Esophagus squamous epithelium (tissue), 5 donors: ENCODE measurements around the gene ADAMTS9. TPM values are rescaled to one million over a fixed set of nuclear protein-coding genes. Genes with fewer than 3 reads are reported as not detected.
"Not testable (repeated sequence)": the region's sequence is repeated elsewhere in the genome, so short reads cannot be mapped to it uniquely, and the experiment has no call there.

Source experiments
- DNase-seq: peaks from one replicate; lab custom pipeline; 2025; lab: John Stamatoyannopoulos, UW
- H3K27ac ChIP-seq, 4 donors: fragments of 200-600 bp; sonication (generic); one replicate each; pipeline ENCODE4 v1.5.1; 2016 to 2019; ENCODE audit warnings: mild to moderate bottlenecking in 1 of 4
- H3K27me3 ChIP-seq, 4 donors: fragments of 200-600 bp; sonication (generic); 1 replicate in 3 of 4; 2 replicates in 1 of 4; pipeline versions ENCODE4 v1.5.1 to v1.6.0; 2017 to 2021; ENCODE audit warnings: antibody characterized with exemption in 1 of 4
- H3K36me3 ChIP-seq, 3 donors: fragments of 200-600 bp; sonication (generic); one replicate each; pipeline ENCODE4 v1.5.1; 2016 to 2019
- H3K4me1 ChIP-seq, 3 donors: fragments of 200-600 bp; sonication (generic); one replicate each; pipeline ENCODE4 v1.5.1; 2017 to 2019
- H3K4me3 ChIP-seq, 4 donors: fragments of 200-600 bp; sonication (generic); 1 replicate in 3 of 4; 2 replicates in 1 of 4; pipeline ENCODE4 v1.5.1; 2016 to 2019; ENCODE audit warnings: mild to moderate bottlenecking in 2 of 4, moderate library complexity in 1 of 4
- H3K9me3 ChIP-seq, 3 donors: fragments of 200-600 bp; sonication (generic); one replicate each; pipeline ENCODE4 v1.5.1; 2016 to 2019
- CTCF ChIP-seq, 6 experiments: fragments of 450-650 bp in 4 of 6; fragments of 200-600 bp in 2 of 6; sonication (generic) in 2 of 6; IDR thresholded peaks; one replicate each; pipeline ENCODE4 v1.5.1; 2016 to 2019; ENCODE audit warnings: antibody characterized with exemption in 6 of 6, mild to moderate bottlenecking in 4 of 6, moderate library complexity in 4 of 6
- POLR2A ChIP-seq, 4 donors: fragments of 450-650 bp; IDR thresholded peaks; one replicate each; pipeline ENCODE4 v1.6.1; 2017; ENCODE audit warnings: antibody characterized with exemption in 4 of 4, mild to moderate bottlenecking in 4 of 4, moderate library complexity in 3 of 4
- WGBS, 2 donors: methylation state at CpG; one replicate each; pipeline ENCODE4 v1.1.5; 2018; 5-methylcytosine and 5-hydroxymethylcytosine counted together
- intact Hi-C: fragments of 100-400 bp; cut with DNase I; formaldehyde crosslinking; loops from one replicate; pipeline ENCODE4 v1.15.0; 2022
- total RNA-seq, 4 donors: library from RNA; depleted of rRNA; stranded (reverse); fragments of >200 nt; gene quantifications; one replicate each; pipeline ENCODE4 v1.1.0, GENCODE V29; 2016
- donor health status: DM: yes; HTN: yes; CAD: no.

The ADAMTS9 gene
- total RNA-seq, 4 donors from 2014 or later, result 3.1 to 15.1 (median 5.9) TPM

- WGBS, 2 donors, result 83% methylated on average over 1 of the region's 1 CpG; no CpG with 5 or more reads in 1 of the 2 donors
- Histone ChIP-seq H3K27me3 (peaks cover 0 to 12% (median 0%) of the 10 kb centered on the region in 4 donors), H3K4me1 (peaks cover 0 to 23% (median 3%) of the 10 kb centered on the region in 3 donors), H3K27ac (peak overlapping the region in 1 of 4 donors; percentile 30), H3K9me3 (no peaks in the 10 kb centered on the region), H3K4me3 (no peak overlapping the region), H3K36me3 (no peaks in the 10 kb centered on the region)
- intact Hi-C loops, result no loop called here
- no peak for DNase-seq
- TF ChIP-seq CTCF (IDR thresholded peaks at IDR 0.05), result no peak
- TF ChIP-seq POLR2A (IDR thresholded peaks at IDR 0.05), result no peak
These were observed 136.1 kb downstream of the ADAMTS9 start for GRCh38 chr3:64551697-64552096.

- Histone ChIP-seq H3K27me3 (peaks cover 0 to 12% (median 0%) of the 10 kb centered on the region in 4 donors), H3K27ac (peak overlapping the region in 2 of 4 donors; percentile 6 to 30)
- intact Hi-C loops, result no loop called here
These were observed 137.1 kb downstream of the ADAMTS9 start for GRCh38 chr3:64550745-64551144.

GRCh38 chr3:64549869-64550268, 137.9 kb downstream of the ADAMTS9 start:
- no peaks in the 10 kb centered on the region for H3K9me3 ChIP-seq
- peaks cover 0 to 23% (median 3%) of the 10 kb centered on the region in 3 donors for H3K4me1 ChIP-seq
- H3K36me3 ChIP-seq, result no peaks in the 10 kb centered on the region
- TF ChIP-seq POLR2A (IDR thresholded peaks at IDR 0.05) (no peak), CTCF (IDR thresholded peaks at IDR 0.05) (no peak)
- peak overlapping the region in 3 of 4 donors; percentile 62 to 72 (median 67) for H3K27ac ChIP-seq
- no peak overlapping the region for H3K4me3 ChIP-seq
- WGBS, 2 donors, result 80 to 88% methylated on average over 3 of the region's 3 CpGs
- intact Hi-C loops, result no loop called here
- DNase-seq, result no peak
- peaks cover 0 to 6% (median 0%) of the 10 kb centered on the region in 4 donors for H3K27me3 ChIP-seq

More at GRCh38 chr3:64550745-64551144, 137.1 kb downstream of the ADAMTS9 start:
- no peaks in the 10 kb centered on the region for H3K9me3 ChIP-seq
- H3K4me3 ChIP-seq, result no peak overlapping the region
- TF ChIP-seq CTCF (IDR thresholded peaks at IDR 0.05), result no peak
- TF ChIP-seq POLR2A (IDR thresholded peaks at IDR 0.05), result no peak
- H3K36me3 ChIP-seq, result no peaks in the 10 kb centered on the region
- WGBS, 2 donors, result 89 to 91% methylated on average over 15 of the region's 15 CpGs
- peaks cover 0 to 23% (median 3%) of the 10 kb centered on the region in 3 donors for H3K4me1 ChIP-seq
- DNase-seq, result no peak

GRCh38 chr3:64548200-64548889, 139.5 kb downstream of the ADAMTS9 start:
- intact Hi-C loops, result no loop called here
- Histone ChIP-seq H3K9me3 (no peaks in the 10 kb centered on the region), H3K4me1 (peaks cover 0 to 23% (median 3%) of the 10 kb centered on the region in 3 donors), H3K36me3 (no peaks in the 10 kb centered on the region), H3K4me3 (no peak overlapping the region), H3K27me3 (peaks cover 0 to 6% (median 0%) of the 10 kb centered on the region in 4 donors), H3K27ac (peak overlapping the region; percentile 14 to 72 (median 66))
- TF ChIP-seq POLR2A (IDR thresholded peaks at IDR 0.05) (no peak), CTCF (IDR thresholded peaks at IDR 0.05) (no peak)
- 19 to 26% methylated on average over 3 to 5 of the region's 6 CpGs for WGBS, 2 donors
- DNase-seq, result no peak

GRCh38 chr3:64546856-64547255, 140.9 kb downstream of the ADAMTS9 start:
- Histone ChIP-seq H3K36me3 (no peaks in the 10 kb centered on the region), H3K9me3 (no peaks in the 10 kb centered on the region), H3K4me3 (no peak overlapping the region), H3K27ac (peak overlapping the region in 1 of 4 donors; percentile 17), H3K4me1 (peaks cover 0 to 23% (median 3%) of the 10 kb centered on the region in 3 donors), H3K27me3 (peaks cover 0 to 6% (median 0%) of the 10 kb centered on the region in 4 donors)
- 81 to 84% methylated on average over 3 to 6 of the region's 8 CpGs for WGBS, 2 donors
- DNase-seq, result no peak
- intact Hi-C loops, result no loop called here
- TF ChIP-seq POLR2A (IDR thresholded peaks at IDR 0.05) (no peak), CTCF (IDR thresholded peaks at IDR 0.05) (no peak)

- intact Hi-C loops, DNase-seq, H3K4me3 ChIP-seq, H3K36me3 ChIP-seq, H3K27me3 ChIP-seq, H3K27ac ChIP-seq, H3K9me3 ChIP-seq: not testable (repeated sequence)
- WGBS, 2 donors, result 85 to 89% methylated on average over 3 of the region's 3 CpGs
- peaks cover 0 to 25% (median 3%) of the 10 kb centered on the region in 3 donors for H3K4me1 ChIP-seq
These were observed 142.6 kb downstream of the ADAMTS9 start for GRCh38 chr3:64545239-64545638.
